Esophagus muscularis mucosa (tissue), 4 donors: ENCODE measurements around the gene WBP1L. TPM values are rescaled to one million over a fixed set of nuclear protein-coding genes. Genes with fewer than 3 reads are reported as not detected.
A peak's percentile ranks its signal among the peaks of the same experiment; 100 is the strongest.
"Not testable (repeated sequence)": the region's sequence is repeated elsewhere in the genome, so short reads cannot be mapped to it uniquely, and the experiment has no call there.

ENCODE experiments used
- DNase-seq: peaks from one replicate; pipeline ENCODE4 v3.0.0-alpha.2; 2017; ENCODE audit errors: extremely low spot score
- H3K27ac ChIP-seq, 4 donors: fragments of 200-600 bp; sonication (generic); replicated peaks in 1 of 4; 1 replicate in 3 of 4; 2 replicates in 1 of 4; pipeline ENCODE4 v1.5.1; 2016 to 2019; ENCODE audit warnings: mild to moderate bottlenecking in 1 of 4
- H3K27me3 ChIP-seq, 4 donors: fragments of 200-600 bp; sonication (generic); one replicate each; pipeline versions ENCODE4 v1.5.1 to v1.6.0; 2016 to 2019
- H3K36me3 ChIP-seq, 4 donors: fragments of 200-600 bp; sonication (generic); one replicate each; pipeline ENCODE4 v1.5.1; 2016 to 2019
- H3K4me1 ChIP-seq, 4 donors: fragments of 200-600 bp; sonication (generic); one replicate each; pipeline ENCODE4 v1.5.1; 2016 to 2019
- H3K4me3 ChIP-seq, 4 donors: fragments of 200-600 bp; sonication (generic); 1 replicate in 2 of 4; 2 replicates in 2 of 4; pipeline ENCODE4 v1.5.1; 2016 to 2019; ENCODE audit warnings: mild to moderate bottlenecking in 4 of 4, moderate library complexity in 1 of 4
- H3K9me3 ChIP-seq, 4 donors: fragments of 200-600 bp; sonication (generic); 1 replicate in 3 of 4; 2 replicates in 1 of 4; pipeline ENCODE4 v1.5.1; 2016 to 2019
- CTCF ChIP-seq, 3 experiments: fragments of 200-600 bp in 2 of 3; fragments of 450-650 bp in 1 of 3; sonication (generic) in 2 of 3; IDR thresholded peaks; one replicate each; pipeline ENCODE4 v1.5.1; 2017 to 2019; ENCODE audit warnings: antibody characterized with exemption in 3 of 3, mild to moderate bottlenecking in 2 of 3, moderate library complexity in 1 of 3
- EP300 ChIP-seq: sonication (generic); formaldehyde crosslinking; IDR thresholded peaks from one replicate; pipeline ENCODE4 v1.6.1; 2017; ENCODE audit warnings: antibody characterized with exemption
- POLR2A ChIP-seq: fragments of 450-650 bp; IDR thresholded peaks from one replicate; pipeline ENCODE4 v1.6.1; 2017; ENCODE audit warnings: antibody characterized with exemption, moderate library complexity, mild to moderate bottlenecking, low read depth
- POLR2AphosphoS5 ChIP-seq, 2 donors: sonication (generic); formaldehyde crosslinking; IDR thresholded peaks; one replicate each; pipeline ENCODE4 v1.6.1; 2017; ENCODE audit warnings: antibody characterized with exemption in 2 of 2
- WGBS: methylation state at CpG from one replicate; pipeline ENCODE4 v1.1.5; 2018; 5-methylcytosine and 5-hydroxymethylcytosine counted together
- intact Hi-C: fragments of 100-400 bp; cut with DNase I; formaldehyde crosslinking; loops from one replicate; pipeline ENCODE4 v1.15.1; 2023
- total RNA-seq, 4 donors: library from RNA; depleted of rRNA; stranded (reverse); fragments of >200 nt; gene quantifications; one replicate each; pipeline versions ENCODE4 v1.1.0 to v1.2.1, GENCODE V29; 2016

Gene WBP1L
- total RNA-seq, 4 donors from 2014 or later: 88.5 to 147 (median 112) TPM

- Histone ChIP-seq H3K27me3 (no peaks in the 10 kb centered on the region), H3K36me3 (no peaks in the 10 kb centered on the region), H3K27ac (peak within 1 kb of the TSS; percentile 86 to 92 (median 90)), H3K4me1 (peaks cover 19 to 53% (median 43%) of the 10 kb centered on the region in 4 donors), H3K4me3 (peak within 1 kb of the TSS; percentile 87 to 98 (median 88)), H3K9me3 (no peaks in the 10 kb centered on the region)
- no peak for TF ChIP-seq EP300
- TF ChIP-seq POLR2A: no peak
- TF ChIP-seq POLR2AphosphoS5 (IDR thresholded peaks at IDR 0.05): no peak
- TF ChIP-seq CTCF (IDR thresholded peaks at IDR 0.05): no peak
- intact Hi-C loops: loop anchor here (5.0 kb wide), 1 partner anchor 68 kb away; no protein-coding TSS in a partner anchor
- DNase-seq: no peak
- WGBS: 5% methylated on average over 26 of the region's 46 CpGs
These were observed 28.9 kb upstream of the WBP1L start, which contains the start of gene SFXN2 for GRCh38 chr10:102714621-102715455. SFXN2 (plus strand) TSS chr10:102714636; CDS start chr10:102726637, 12,001 bp downstream.

DNA sequence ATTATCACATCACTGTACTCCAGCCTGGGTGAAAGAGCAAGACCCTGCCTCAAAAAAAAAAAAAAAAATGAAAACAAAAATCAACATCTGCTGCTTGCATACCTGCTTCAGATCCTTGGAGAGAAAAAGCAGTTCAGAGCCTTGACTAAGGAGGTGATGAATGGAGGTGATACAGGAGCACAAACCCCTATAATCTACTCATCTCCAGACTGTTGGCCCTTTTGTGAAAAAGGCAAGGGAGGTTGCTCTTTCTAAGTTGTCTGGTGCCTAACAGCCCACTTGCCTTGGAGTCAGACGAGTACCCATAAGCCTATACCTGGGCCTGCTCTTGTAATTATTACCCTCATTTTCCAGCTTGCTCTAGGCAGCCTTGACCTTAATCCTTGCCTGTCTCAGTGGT is 27.9 kb upstream of the WBP1L start:
- Histone ChIP-seq H3K4me1 (peaks cover 19 to 45% (median 38%) of the 10 kb centered on the region in 4 donors), H3K36me3 (no peaks in the 10 kb centered on the region), H3K9me3 (no peaks in the 10 kb centered on the region), H3K4me3 (no peak overlapping the region), H3K27ac (no peak overlapping the region), H3K27me3 (no peaks in the 10 kb centered on the region)
- 100% methylated on average over 1 of the region's 1 CpG for WGBS
- no peak for DNase-seq
- TF ChIP-seq POLR2A: no peak
- TF ChIP-seq EP300: no peak
- no peak for TF ChIP-seq POLR2AphosphoS5 (IDR thresholded peaks at IDR 0.05)
- no peak for TF ChIP-seq CTCF (IDR thresholded peaks at IDR 0.05)
- intact Hi-C loops: no loop called here

- H3K9me3 ChIP-seq, H3K36me3 ChIP-seq, intact Hi-C loops, DNase-seq, H3K27me3 ChIP-seq, H3K4me3 ChIP-seq: not testable (repeated sequence)
- Histone ChIP-seq H3K27ac (peak overlapping the region in 1 of 4 donors; percentile 68), H3K4me1 (peaks cover 19 to 44% (median 37%) of the 10 kb centered on the region in 4 donors)
- WGBS: 95% methylated on average over 18 of the region's 18 CpGs
These were observed 26.7 kb upstream of the WBP1L start for GRCh38 chr10:102716900-102717565.

DNA sequence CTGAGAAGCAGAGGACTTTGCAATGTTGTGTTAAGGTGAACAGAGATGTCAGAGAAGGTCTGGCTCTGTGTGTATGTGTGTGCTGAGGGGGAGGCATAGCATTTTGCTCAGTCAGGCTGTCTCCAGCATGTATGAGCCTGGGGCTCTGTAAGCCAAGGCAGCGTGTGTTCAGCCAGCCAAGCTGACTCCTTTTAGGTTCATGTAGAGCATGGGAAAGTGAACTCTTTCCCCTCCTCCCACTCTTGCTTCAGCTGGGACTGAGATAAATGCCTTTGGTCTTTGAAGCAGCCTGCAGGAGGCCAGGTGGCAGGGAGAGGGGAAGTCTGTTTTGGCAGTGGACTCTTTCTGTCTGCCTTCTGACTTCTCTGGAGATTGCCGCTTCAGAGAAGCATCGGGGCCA is 25.5 kb upstream of the WBP1L start:
- no peak for DNase-seq

More for the DNA sequence above, 25.5 kb upstream of the WBP1L start:
- H3K27ac ChIP-seq: peak overlapping the region; percentile 55 to 69 (median 62)
- peaks cover 19 to 34% (median 29%) of the 10 kb centered on the region in 4 donors for H3K4me1 ChIP-seq
- 16% methylated on average over 3 of the region's 3 CpGs for WGBS
- no peaks in the 10 kb centered on the region for H3K36me3 ChIP-seq
- intact Hi-C loops: no loop called here
- no peaks in the 10 kb centered on the region for H3K27me3 ChIP-seq
- H3K4me3 ChIP-seq: no peak overlapping the region
- TF ChIP-seq CTCF (IDR thresholded peaks at IDR 0.05) (no peak), POLR2AphosphoS5 (IDR thresholded peaks at IDR 0.05) (peak; percentile 22 to 60)
- no peaks in the 10 kb centered on the region for H3K9me3 ChIP-seq
